ENCODE data around the gene SERPINB10.

The SERPINB10 gene

DNA sequence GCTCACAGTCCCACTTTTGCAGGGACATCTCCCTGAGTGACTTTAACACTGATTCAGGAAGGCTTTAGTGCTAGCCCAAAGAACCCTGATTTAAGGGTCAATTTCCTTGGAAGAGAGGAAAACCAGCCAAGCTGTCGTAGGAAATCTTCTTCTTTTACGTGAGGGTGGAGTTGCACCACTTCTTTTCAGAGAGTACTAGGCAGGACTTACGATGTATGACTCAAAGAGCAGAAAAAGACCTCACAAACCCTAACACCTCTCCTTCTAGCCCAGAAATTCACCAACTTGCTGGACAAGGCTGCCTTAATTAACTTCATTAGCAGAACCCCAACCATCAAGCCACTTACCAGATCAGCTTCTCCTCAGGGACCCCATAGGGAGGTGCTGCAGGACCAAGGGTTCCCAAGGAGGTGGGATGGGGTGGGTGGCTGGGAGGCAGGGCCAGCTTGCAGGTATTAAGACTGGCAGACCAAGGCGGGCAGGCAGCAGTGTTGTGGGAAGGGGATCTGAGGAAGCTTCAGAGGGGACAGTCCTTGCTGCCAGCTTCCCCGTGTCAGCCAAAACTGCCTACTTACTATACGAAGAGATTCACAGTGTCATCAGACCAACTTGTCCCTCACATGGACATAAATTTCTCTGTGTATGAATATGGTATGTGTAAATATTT is 13.5 kb upstream of the SERPINB10 start:
- Histone ChIP-seq H3K9me3 (ENCODE audit: control insufficient read depth, insufficient read depth, low read depth, low read length) (no peaks in the 10 kb centered on the region), H3K27ac (ENCODE audit: low read depth, low read length) (no peak overlapping the region), H3K27me3 (ENCODE audit: control insufficient read depth, insufficient read depth, low read length) (no peaks in the 10 kb centered on the region), H3K4me3 (ENCODE audit: low read depth, low read length) (no peak overlapping the region), H3K36me3 (ENCODE audit: control insufficient read depth, insufficient read depth, low read length) (no peaks in the 10 kb centered on the region), H3K9ac (ENCODE audit: low read length) (no peak overlapping the region), H3K4me1 (ENCODE audit: control insufficient read depth, insufficient read depth, low read length) (no peaks in the 10 kb centered on the region)

DNA sequence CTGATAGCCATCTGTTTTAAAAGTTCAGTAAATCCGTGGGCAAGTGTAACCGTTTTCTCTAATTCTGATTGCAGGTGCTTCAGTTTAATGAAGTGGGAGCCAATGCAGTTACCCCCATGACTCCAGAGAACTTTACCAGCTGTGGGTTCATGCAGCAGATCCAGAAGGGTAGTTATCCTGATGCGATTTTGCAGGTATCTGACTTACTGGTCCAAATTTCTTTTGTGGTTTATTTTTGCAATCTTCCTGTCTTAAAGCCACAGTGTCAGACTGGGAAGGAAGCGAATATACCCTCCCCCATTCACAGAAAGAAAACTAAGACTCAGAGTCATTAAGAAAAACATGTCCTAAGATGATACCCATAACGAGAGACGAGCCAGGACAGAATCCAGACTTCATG is 12.6 kb upstream of the SERPINB10 start:
- H3K36me3 ChIP-seq (ENCODE audit: control insufficient read depth, insufficient read depth, low read length) = no peaks in the 10 kb centered on the region
- no peak overlapping the region for H3K9ac ChIP-seq (ENCODE audit: low read length)
- no peak overlapping the region for H3K27ac ChIP-seq (ENCODE audit: low read depth, low read length)
- no peaks in the 10 kb centered on the region for H3K9me3 ChIP-seq (ENCODE audit: control insufficient read depth, insufficient read depth, low read depth, low read length)
- H3K4me1 ChIP-seq (ENCODE audit: control insufficient read depth, insufficient read depth, low read length) = no peaks in the 10 kb centered on the region
- H3K27me3 ChIP-seq (ENCODE audit: control insufficient read depth, insufficient read depth, low read length) = no peaks in the 10 kb centered on the region
- H3K4me3 ChIP-seq (ENCODE audit: low read depth, low read length) = no peak overlapping the region

DNA sequence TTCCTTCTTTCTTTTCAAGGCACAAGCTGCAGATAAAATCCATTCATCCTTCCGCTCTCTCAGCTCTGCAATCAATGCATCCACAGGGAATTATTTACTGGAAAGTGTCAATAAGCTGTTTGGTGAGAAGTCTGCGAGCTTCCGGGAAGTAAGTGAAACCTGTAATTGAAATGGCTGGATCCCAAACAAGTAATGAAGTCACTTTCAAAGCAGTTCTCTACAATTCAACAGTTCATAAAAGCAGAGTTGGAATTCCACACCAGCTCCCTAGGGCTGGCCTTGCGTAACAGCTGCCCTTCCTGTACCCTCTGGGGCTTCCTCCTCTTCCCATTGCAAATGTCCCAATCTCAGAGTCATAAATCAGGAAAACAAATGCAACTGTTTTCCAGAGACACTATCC is 10.7 kb upstream of the SERPINB10 start:
- no peak overlapping the region for H3K9ac ChIP-seq (ENCODE audit: low read length)
- no peak overlapping the region for H3K4me3 ChIP-seq (ENCODE audit: low read depth, low read length)
- H3K9me3 ChIP-seq (ENCODE audit: control insufficient read depth, insufficient read depth, low read depth, low read length) = no peaks in the 10 kb centered on the region
- no peaks in the 10 kb centered on the region for H3K4me1 ChIP-seq (ENCODE audit: control insufficient read depth, insufficient read depth, low read length)
- H3K36me3 ChIP-seq (ENCODE audit: control insufficient read depth, insufficient read depth, low read length) = no peaks in the 10 kb centered on the region
- no peak overlapping the region for H3K27ac ChIP-seq (ENCODE audit: low read depth, low read length)
- H3K27me3 ChIP-seq (ENCODE audit: control insufficient read depth, insufficient read depth, low read length) = no peaks in the 10 kb centered on the region

DNA sequence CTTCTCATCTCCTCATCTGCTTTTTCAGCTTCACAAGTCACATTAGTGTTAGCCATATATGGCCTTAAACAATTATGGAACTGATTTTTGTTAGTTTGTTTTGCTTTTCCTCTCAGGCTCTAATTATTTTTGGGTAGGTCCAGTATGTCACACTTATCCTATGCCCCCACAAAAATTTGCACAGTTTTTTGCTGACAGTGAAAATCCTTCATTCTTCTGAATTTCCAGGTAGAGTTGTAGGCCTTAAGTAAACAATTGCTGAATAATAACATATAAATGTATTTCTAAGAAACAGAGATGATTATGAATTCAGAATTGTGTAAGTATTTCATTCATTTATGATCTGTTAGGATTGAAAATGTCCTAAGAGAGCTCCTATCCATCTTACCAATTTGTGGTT is 8.6 kb upstream of the SERPINB10 start:
- H3K4me1 ChIP-seq (ENCODE audit: control insufficient read depth, insufficient read depth, low read length) = no peaks in the 10 kb centered on the region
- H3K36me3 ChIP-seq (ENCODE audit: control insufficient read depth, insufficient read depth, low read length) = no peaks in the 10 kb centered on the region
- no peak overlapping the region for H3K4me3 ChIP-seq (ENCODE audit: low read depth, low read length)
- no peak overlapping the region for H3K9ac ChIP-seq (ENCODE audit: low read length)
- H3K27me3 ChIP-seq (ENCODE audit: control insufficient read depth, insufficient read depth, low read length) = no peaks in the 10 kb centered on the region
- H3K27ac ChIP-seq (ENCODE audit: low read depth, low read length) = no peak overlapping the region
- H3K9me3 ChIP-seq (ENCODE audit: control insufficient read depth, insufficient read depth, low read depth, low read length) = no peaks in the 10 kb centered on the region

DNA sequence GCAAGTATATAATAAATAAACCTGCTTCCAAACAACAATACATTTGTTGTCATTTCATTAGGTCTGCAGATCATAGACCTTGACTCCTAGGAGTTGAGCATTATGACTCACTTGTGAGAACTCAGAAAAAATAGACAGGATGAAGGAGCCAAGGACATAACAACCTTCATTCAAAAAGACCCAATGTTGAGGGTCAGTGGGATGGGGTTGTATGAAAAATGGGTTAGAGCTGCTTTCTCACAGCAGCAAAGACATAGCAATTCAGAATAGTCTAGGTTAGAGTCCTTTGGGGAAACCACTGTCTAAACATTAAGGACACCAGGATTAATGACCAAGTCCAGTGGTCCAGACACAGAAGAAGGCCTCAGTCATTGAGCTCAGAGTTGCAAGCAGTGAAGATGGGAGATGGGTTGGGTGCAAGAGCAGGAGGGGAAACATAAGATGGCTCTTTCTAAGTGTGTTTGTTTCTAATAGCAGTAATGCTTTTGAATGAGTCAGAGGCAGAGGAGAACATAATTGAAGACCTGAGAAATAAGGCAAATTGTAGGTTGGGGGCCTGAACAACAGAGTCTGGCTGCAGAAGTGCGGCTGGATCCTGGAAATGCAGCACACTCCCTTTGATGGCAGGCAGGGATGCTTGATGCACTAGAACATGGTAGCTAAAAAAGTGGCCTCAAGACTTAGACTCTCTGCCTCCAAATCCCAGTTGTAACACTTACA is 3.7 kb upstream of the SERPINB10 start:
- 0 out of 2 replicates have a peak, but pooled peaks cover 5% of the 10 kb centered on the region for H3K4me1 ChIP-seq (ENCODE audit: control insufficient read depth, insufficient read depth, low read length)
- no peak overlapping the region for H3K9ac ChIP-seq (ENCODE audit: low read length)
- no peaks in the 10 kb centered on the region for H3K9me3 ChIP-seq (ENCODE audit: control insufficient read depth, insufficient read depth, low read depth, low read length)
- H3K4me3 ChIP-seq (ENCODE audit: low read depth, low read length) = no peak overlapping the region
- H3K36me3 ChIP-seq (ENCODE audit: control insufficient read depth, insufficient read depth, low read length) = no peaks in the 10 kb centered on the region
- H3K27me3 ChIP-seq (ENCODE audit: control insufficient read depth, insufficient read depth, low read length) = no peaks in the 10 kb centered on the region
- H3K27ac ChIP-seq (ENCODE audit: low read depth, low read length) = no peak overlapping the region

DNA sequence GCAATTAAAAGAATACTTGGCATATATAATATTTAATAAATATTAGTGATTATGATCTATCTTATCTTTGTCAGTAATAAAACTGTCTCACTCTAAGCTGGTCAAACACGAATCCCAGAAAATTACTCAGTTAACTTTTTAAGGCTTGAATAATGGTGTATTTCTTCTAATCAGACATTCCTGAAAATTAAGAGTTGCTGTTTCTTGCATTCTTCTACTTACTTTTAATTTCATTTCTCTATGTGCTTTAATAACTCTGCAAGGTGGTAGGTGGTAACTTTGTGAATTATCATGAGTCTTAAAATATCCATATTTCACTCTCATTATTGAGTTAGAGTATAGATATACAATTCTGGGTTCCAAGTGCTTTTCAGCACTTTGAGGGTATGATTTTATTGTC is 3.1 kb upstream of the SERPINB10 start:
- no peak overlapping the region for H3K9ac ChIP-seq (ENCODE audit: low read length)
- 0 out of 2 replicates have a peak, but pooled peaks cover 5% of the 10 kb centered on the region for H3K4me1 ChIP-seq (ENCODE audit: control insufficient read depth, insufficient read depth, low read length)
- H3K36me3 ChIP-seq (ENCODE audit: control insufficient read depth, insufficient read depth, low read length) = no peaks in the 10 kb centered on the region
- H3K4me3 ChIP-seq (ENCODE audit: low read depth, low read length) = no peak overlapping the region
- H3K27me3 ChIP-seq (ENCODE audit: control insufficient read depth, insufficient read depth, low read length) = no peaks in the 10 kb centered on the region
- H3K27ac ChIP-seq (ENCODE audit: low read depth, low read length) = no peak overlapping the region
- H3K9me3 ChIP-seq (ENCODE audit: control insufficient read depth, insufficient read depth, low read depth, low read length) = no peaks in the 10 kb centered on the region

DNA sequence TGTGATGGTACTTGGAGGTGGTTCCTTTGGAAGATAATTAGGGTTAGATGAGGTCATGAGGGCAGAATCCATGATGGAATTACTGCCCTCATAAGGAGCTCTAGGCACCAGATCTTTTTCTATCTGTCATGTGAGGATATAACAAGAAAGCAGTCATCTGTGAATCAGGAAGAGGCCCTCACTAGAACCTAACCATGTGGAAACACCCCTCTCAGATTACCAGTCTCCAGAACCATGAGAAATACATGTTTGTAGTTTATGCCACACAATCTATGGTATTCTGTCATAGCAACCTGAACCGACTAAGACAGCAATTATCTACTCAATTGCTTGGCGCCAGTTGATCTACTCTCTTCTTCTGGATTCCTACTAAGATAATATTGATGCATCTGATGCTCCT is 2.4 kb upstream of the SERPINB10 start:
- no peaks in the 10 kb centered on the region for H3K27me3 ChIP-seq (ENCODE audit: control insufficient read depth, insufficient read depth, low read length)
- 0 out of 2 replicates have a peak, but pooled peaks cover 5% of the 10 kb centered on the region for H3K4me1 ChIP-seq (ENCODE audit: control insufficient read depth, insufficient read depth, low read length)
- no peak overlapping the region for H3K4me3 ChIP-seq (ENCODE audit: low read depth, low read length)
- no peaks in the 10 kb centered on the region for H3K36me3 ChIP-seq (ENCODE audit: control insufficient read depth, insufficient read depth, low read length)
- no peak overlapping the region for H3K27ac ChIP-seq (ENCODE audit: low read depth, low read length)
- H3K9me3 ChIP-seq (ENCODE audit: control insufficient read depth, insufficient read depth, low read depth, low read length) = no peaks in the 10 kb centered on the region
- no peak overlapping the region for H3K9ac ChIP-seq (ENCODE audit: low read length)

DNA sequence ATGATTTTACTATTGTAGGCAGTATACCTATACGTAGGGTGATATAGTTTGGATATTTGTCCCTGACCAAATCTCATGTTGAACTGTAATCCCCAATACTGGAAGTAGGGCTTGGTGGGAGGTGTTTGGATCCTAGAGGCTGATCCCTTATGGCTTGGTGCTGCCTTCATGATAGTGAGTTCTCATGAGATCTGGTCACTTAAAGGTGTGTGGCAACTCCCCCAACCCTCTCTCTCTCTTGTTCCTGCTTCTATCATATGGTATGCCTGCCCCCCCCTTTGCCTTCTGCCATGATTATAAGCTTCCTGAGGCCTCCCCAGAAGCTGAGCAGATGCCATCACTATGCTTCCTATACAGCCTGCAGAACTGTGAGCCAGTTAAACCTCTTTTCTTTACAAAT is 1.7 kb upstream of the SERPINB10 start:
- Histone ChIP-seq H3K27ac (ENCODE audit: low read depth, low read length) (no peak overlapping the region), H3K36me3 (ENCODE audit: control insufficient read depth, insufficient read depth, low read length) (no peaks in the 10 kb centered on the region), H3K9ac (ENCODE audit: low read length) (no peak overlapping the region), H3K4me1 (ENCODE audit: control insufficient read depth, insufficient read depth, low read length) (0 out of 2 replicates have a peak, but pooled peaks cover 5% of the 10 kb centered on the region), H3K4me3 (ENCODE audit: low read depth, low read length) (no peak overlapping the region), H3K27me3 (ENCODE audit: control insufficient read depth, insufficient read depth, low read length) (no peaks in the 10 kb centered on the region), H3K9me3 (ENCODE audit: control insufficient read depth, insufficient read depth, low read depth, low read length) (no peaks in the 10 kb centered on the region)

DNA sequence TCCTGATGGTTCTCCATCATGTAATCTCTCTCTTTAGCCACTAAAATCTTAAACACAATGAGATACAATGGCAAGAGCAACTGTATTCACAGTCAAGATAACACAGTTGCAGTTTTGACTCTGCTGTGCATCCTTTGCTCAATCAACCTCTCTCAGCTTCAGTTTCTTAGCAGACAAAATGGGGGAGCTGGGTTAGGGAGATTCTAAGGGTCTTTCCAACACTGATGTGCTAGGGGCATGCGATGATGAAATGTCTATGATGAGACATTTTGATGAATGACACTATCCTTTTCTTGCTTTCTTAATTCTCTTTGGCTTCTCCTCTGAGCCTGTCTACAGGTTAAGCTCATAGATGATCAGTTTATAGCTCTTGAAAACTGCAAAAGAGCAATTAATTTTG is 1.1 kb downstream of the SERPINB10 start:
- no peaks in the 10 kb centered on the region for H3K36me3 ChIP-seq (ENCODE audit: control insufficient read depth, insufficient read depth, low read length)
- H3K4me1 ChIP-seq (ENCODE audit: control insufficient read depth, insufficient read depth, low read length) = 0 out of 2 replicates have a peak, but pooled peaks cover 5% of the 10 kb centered on the region
- no peaks in the 10 kb centered on the region for H3K9me3 ChIP-seq (ENCODE audit: control insufficient read depth, insufficient read depth, low read depth, low read length)
- H3K27ac ChIP-seq (ENCODE audit: low read depth, low read length) = no peak overlapping the region
- no peak overlapping the region for H3K9ac ChIP-seq (ENCODE audit: low read length)
- H3K4me3 ChIP-seq (ENCODE audit: low read depth, low read length) = no peak overlapping the region
- no peaks in the 10 kb centered on the region for H3K27me3 ChIP-seq (ENCODE audit: control insufficient read depth, insufficient read depth, low read length)

DNA sequence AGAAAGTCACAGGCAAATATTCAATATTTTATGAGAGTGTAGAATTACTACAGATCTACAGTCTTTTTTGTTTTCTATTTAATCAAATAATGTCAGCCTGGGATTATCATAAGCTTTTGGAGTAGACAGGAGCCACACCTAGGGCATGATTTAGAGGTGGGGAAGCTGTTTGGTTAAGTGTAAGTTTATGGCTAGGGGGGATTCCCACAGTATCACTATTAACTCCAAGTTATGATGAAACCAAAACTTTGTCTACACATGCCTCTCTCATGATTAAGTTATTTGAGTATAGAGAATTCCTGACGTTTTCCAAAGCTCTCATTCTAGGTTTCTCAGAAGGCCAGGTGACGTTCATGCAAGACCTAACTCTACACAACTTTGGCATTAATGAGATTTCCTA is 2.1 kb downstream of the SERPINB10 start:
- Histone ChIP-seq H3K27ac (ENCODE audit: low read depth, low read length) (no peak overlapping the region), H3K9ac (ENCODE audit: low read length) (no peak overlapping the region), H3K36me3 (ENCODE audit: control insufficient read depth, insufficient read depth, low read length) (no peaks in the 10 kb centered on the region), H3K4me1 (ENCODE audit: control insufficient read depth, insufficient read depth, low read length) (0 out of 2 replicates have a peak, but pooled peaks cover 5% of the 10 kb centered on the region), H3K27me3 (ENCODE audit: control insufficient read depth, insufficient read depth, low read length) (no peaks in the 10 kb centered on the region), H3K9me3 (ENCODE audit: control insufficient read depth, insufficient read depth, low read depth, low read length) (no peaks in the 10 kb centered on the region), H3K4me3 (ENCODE audit: low read depth, low read length) (no peak overlapping the region)

DNA sequence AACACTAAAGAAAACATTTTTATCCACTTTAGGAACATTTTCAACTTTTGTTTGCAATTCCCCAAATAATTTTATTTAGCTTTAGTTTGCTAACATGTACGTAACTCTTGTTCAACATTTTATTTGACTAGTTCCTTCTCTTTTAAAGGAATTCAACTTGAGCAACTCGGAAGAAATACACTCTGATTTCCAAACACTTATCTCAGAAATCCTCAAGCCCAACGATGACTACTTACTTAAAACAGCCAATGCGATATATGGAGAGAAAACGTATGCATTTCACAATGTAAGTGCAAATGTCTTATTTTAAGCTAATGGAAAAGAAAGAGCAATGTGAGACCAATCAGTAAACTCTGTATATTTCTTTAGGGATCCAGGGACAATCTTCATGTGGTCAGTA is 10.1 kb downstream of the SERPINB10 start:
- Histone ChIP-seq H3K4me3 (ENCODE audit: low read depth, low read length) (no peak overlapping the region), H3K9me3 (ENCODE audit: control insufficient read depth, insufficient read depth, low read depth, low read length) (no peaks in the 10 kb centered on the region), H3K27me3 (ENCODE audit: control insufficient read depth, insufficient read depth, low read length) (no peaks in the 10 kb centered on the region), H3K27ac (ENCODE audit: low read depth, low read length) (no peak overlapping the region), H3K9ac (ENCODE audit: low read length) (no peak overlapping the region), H3K4me1 (ENCODE audit: control insufficient read depth, insufficient read depth, low read length) (no peaks in the 10 kb centered on the region), H3K36me3 (ENCODE audit: control insufficient read depth, insufficient read depth, low read length) (no peaks in the 10 kb centered on the region)
